Measurements from ENCODE around the gene C6orf58. TPM values are rescaled to one million over a fixed set of nuclear protein-coding genes. Genes with fewer than 3 reads are reported as not detected.

Gene C6orf58
- total RNA-seq, 1 experiment from 2014 or later: not detected

GRCh38 chr6:127606131-127606562, 29.2 kb downstream of the C6orf58 start (continued):
- TF ChIP-seq ZNF425 (CRISPR knock-in tag; conservative IDR thresholded peaks at IDR 0.05) (no peak), NR1H2 (CRISPR knock-in tag; IDR thresholded peaks at IDR 0.05) (no peak), ZNF512 (CRISPR knock-in tag; IDR thresholded peaks at IDR 0.05; ENCODE audit: borderline replicate concordance) (no peak), RORB (CRISPR knock-in tag; IDR thresholded peaks at IDR 0.05) (no peak)

DNA sequence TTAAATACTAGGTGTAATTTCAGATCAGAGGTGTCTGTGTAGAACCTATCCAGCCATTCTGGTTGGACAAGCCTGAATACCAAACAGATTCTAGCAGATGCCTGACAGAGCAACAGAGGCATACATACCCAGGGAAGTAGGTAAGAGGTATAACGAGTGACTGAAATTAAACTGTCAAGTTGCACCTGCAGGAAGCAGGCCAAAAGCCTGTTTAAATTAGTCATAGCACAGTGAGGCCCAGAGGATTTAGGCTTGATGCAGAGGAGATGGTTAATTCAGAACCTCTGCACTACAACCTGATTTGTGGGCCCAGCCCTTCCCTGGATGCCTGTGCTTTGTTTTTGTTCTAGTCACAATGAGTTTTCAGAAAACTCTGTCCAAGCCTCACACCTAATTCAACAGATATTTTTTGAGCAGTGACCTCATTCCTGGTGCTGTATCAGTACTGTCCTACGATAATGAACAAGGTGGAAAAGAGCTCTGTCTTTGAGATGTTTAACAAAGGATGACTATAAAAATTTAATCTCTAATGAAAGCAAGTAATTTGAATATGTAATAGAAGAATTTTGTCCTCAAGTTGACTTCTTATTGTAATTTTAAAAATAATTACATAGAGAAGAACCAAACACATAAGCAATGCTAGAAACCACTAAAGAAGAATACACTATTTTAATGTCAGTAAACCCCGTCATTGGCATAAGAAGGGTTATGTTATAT, 31.7 kb downstream of the C6orf58 start:
- no peak for ATAC-seq
- Mint-ChIP-seq H3K27me3 (ENCODE audit: low read depth) (no peaks in the 10 kb centered on the region), H3K9me3 (no peaks in the 10 kb centered on the region), H3K4me1 (no peaks in the 10 kb centered on the region), H3K4me3 (no peak overlapping the region), H3K36me3 (no peaks in the 10 kb centered on the region), H3K27ac (no peak overlapping the region)
- TF ChIP-seq IRF2 (CRISPR knock-in tag; IDR thresholded peaks at IDR 0.05; ENCODE audit: borderline replicate concordance, low read depth): no peak
- no peak for TF ChIP-seq ZBTB21 (CRISPR knock-in tag; IDR thresholded peaks at IDR 0.05; ENCODE audit: borderline replicate concordance)
- TF ChIP-seq TEAD1 (CRISPR knock-in tag; IDR thresholded peaks at IDR 0.05): no peak
- TF ChIP-seq, protein P1, sequence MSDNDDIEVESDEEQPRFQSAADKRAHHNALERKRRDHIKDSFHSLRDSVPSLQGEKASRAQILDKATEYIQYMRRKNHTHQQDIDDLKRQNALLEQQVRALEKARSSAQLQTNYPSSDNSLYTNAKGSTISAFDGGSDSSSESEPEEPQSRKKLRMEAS (CRISPR knock-in tag; IDR thresholded peaks at IDR 0.05): no peak
- no peak for TF ChIP-seq GTF2I (CRISPR knock-in tag; conservative IDR thresholded peaks at IDR 0.05)
- TF ChIP-seq, protein P2, sequence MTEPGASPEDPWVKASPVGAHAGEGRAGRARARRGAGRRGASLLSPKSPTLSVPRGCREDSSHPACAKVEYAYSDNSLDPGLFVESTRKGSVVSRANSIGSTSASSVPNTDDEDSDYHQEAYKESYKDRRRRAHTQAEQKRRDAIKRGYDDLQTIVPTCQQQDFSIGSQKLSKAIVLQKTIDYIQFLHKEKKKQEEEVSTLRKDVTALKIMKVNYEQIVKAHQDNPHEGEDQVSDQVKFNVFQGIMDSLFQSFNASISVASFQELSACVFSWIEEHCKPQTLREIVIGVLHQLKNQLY (CRISPR knock-in tag; IDR thresholded peaks at IDR 0.05): no peak
- no peak for TF ChIP-seq AFF4 (CRISPR knock-in tag; IDR thresholded peaks at IDR 0.05; ENCODE audit: borderline replicate concordance)
- TF ChIP-seq E2F5 (CRISPR knock-in tag; IDR thresholded peaks at IDR 0.05): no peak
- TF ChIP-seq, protein P3, sequence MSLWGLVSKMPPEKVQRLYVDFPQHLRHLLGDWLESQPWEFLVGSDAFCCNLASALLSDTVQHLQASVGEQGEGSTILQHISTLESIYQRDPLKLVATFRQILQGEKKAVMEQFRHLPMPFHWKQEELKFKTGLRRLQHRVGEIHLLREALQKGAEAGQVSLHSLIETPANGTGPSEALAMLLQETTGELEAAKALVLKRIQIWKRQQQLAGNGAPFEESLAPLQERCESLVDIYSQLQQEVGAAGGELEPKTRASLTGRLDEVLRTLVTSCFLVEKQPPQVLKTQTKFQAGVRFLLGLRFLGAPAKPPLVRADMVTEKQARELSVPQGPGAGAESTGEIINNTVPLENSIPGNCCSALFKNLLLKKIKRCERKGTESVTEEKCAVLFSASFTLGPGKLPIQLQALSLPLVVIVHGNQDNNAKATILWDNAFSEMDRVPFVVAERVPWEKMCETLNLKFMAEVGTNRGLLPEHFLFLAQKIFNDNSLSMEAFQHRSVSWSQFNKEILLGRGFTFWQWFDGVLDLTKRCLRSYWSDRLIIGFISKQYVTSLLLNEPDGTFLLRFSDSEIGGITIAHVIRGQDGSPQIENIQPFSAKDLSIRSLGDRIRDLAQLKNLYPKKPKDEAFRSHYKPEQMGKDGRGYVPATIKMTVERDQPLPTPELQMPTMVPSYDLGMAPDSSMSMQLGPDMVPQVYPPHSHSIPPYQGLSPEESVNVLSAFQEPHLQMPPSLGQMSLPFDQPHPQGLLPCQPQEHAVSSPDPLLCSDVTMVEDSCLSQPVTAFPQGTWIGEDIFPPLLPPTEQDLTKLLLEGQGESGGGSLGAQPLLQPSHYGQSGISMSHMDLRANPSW (CRISPR knock-in tag; conservative IDR thresholded peaks at IDR 0.05; ENCODE audit: low read depth): no peak
- no peak for TF ChIP-seq FOXK1 (CRISPR knock-in tag; IDR thresholded peaks at IDR 0.05)
- no peak for TF ChIP-seq USF2 (CRISPR knock-in tag; IDR thresholded peaks at IDR 0.05)
- TF ChIP-seq ZNF416 (CRISPR knock-in tag; IDR thresholded peaks at IDR 0.05): no peak
- no peak for TF ChIP-seq NR3C1 (CRISPR knock-in tag; conservative IDR thresholded peaks at IDR 0.05; ENCODE audit: low read depth)
- no peak for TF ChIP-seq NFYB (CRISPR knock-in tag; conservative IDR thresholded peaks at IDR 0.05; ENCODE audit: low read depth)
- no peak for TF ChIP-seq FOXP1 (CRISPR knock-in tag; IDR thresholded peaks at IDR 0.05; ENCODE audit: borderline replicate concordance)
- no peak for TF ChIP-seq ELF4 (CRISPR knock-in tag; IDR thresholded peaks at IDR 0.05; ENCODE audit: low read depth)
- ChIA-PET POLR2A (no interaction called here), CTCF (interaction anchor here (1.4 kb wide), 1 partner anchor 81 kb away, joined by 5 read pairs; no protein-coding TSS in a partner anchor)
- no peak for DNase-seq (ENCODE audit: low spot score)
